CD4-positive, alpha-beta T cell treated with Interferon gamma for 1 hour (primary cell): Measurements from ENCODE around the gene SET.

Source experiments
- DNase-seq: peaks from one replicate; pipeline ENCODE4 v3.0.0-alpha.2; 2020

The SET gene

DNA sequence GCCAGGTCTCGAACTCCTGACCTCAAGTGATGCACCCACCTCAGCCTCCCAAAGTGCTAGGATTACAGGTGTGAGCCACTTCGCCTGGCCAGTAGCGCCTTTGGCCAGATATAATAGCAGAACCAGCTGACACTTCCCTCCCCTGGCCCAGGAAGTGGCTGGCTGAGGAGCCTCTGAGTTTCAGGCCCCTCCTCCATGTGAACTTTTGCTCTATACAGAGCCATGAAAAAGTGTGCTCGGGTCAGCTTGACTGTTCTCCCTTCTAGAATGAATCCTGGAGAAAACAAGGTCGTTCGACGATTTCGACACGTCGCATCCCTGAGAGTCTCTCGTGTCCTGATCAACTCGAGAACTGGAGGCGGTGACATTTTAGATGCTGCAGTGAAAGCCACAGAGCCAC lies 43.6 kb downstream of the SET start:
- DNase-seq: no peak

DNA sequence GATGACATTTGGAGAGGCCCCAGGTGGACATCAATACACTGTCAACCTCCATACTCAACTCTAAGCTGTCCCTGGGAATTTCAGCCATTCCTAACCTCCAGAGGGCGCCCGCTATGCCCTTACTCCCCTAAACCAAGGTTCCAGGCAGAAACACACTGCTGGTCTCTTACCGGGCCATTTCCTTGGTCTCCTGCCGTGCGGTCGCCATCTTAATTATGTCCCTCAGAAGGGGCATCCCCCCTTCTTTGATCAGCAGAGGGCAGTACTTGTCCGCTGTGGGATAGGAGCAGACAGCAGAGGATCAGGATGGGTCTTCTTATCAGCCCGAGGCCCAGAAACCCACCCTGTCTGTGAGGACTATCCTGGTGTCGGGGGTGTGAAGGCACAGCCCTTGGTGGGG lies 44.2 kb downstream of the SET start:
- peak; percentile 17 for DNase-seq

DNA sequence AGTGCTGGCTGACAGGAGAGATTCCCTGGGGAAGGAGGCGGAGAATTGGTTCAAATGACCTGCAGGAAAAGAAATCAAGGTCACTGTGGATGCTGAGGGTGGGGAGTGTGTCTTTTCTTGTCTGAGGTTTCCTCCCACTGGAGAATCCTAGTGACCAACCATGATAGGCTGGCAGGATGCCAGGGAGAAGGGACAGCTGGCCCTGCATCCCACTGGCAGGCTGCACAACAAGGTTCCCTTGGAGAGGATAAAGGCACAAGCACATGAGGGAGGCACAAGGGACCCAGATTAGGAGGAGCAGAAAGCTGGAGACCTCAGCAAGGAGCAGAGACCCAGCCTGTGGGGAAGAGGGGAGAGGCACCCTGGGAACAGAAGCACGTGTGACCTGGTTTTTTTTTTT lies 46.4 kb downstream of the SET start:
- DNase-seq: no peak

DNA sequence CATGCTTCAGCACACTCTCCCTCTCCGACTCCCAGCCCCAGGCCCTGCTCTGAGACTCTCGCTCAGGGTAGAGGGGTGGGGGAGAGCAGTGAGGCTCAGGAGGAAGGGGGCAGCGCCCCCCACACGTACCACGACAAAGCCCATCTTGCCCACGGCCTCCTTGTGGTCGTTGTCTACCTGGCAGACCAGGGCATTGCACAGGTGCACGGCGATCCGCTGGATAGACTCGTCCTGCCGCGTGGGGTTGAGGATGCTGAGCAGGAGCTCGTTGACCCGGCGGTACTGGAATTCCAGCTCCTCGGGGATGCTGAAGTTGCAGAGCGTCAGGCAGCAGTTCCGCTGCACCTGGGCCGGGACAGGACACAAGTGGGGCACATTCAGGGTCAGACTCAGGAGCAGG lies 53.4 kb downstream of the SET start:
- no peak for DNase-seq

DNA sequence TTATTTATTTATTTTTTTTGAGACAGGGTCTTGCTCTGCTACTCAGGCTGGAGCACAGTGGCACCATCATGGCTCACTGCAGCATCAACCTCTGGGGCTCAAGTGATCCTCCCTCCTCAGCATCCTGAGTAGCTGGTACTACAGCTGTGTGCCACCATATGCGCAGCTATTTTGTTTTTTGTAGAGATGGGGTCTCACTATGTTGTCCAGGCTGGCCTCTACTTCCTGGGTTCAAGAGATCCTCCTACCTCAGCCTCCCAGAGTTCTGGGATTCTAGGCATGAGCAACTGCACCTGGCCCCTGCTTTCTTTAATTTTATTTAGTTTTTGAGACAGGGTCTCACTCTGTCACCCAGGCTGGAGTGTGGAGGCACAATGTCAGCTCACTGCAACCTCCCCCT lies 54.4 kb downstream of the SET start:
- DNase-seq: no peak
